Thoracic aorta (tissue), 2 donors: ENCODE measurements around the gene KMT2A. TPM values are rescaled to one million over a fixed set of nuclear protein-coding genes. Genes with fewer than 3 reads are reported as not detected.

Experiments
- ATAC-seq: fragments of 150-250 bp; one replicate; pipeline ENCODE4 v1.8.0; 2017; ENCODE audit warnings: low read depth; ENCODE audit not compliant: insufficient number of reproducible peaks, low FRiP score
- DNase-seq: peaks from one replicate; pipeline ENCODE4 v3.0.0-alpha.2; 2020; ENCODE audit warnings: low spot score
- H3K27ac ChIP-seq, 2 donors: fragments of 200-600 bp; sonication (generic); 1 replicate in 1 of 2; 2 replicates in 1 of 2; pipeline ENCODE4 v1.5.1; 2016; ENCODE audit warnings: mild to moderate bottlenecking in 2 of 2, moderate library complexity in 2 of 2
- H3K27me3 ChIP-seq: fragments of 200-600 bp; sonication (generic); replicated peaks from 2 replicates; pipeline ENCODE4 v1.6.0; 2016; ENCODE audit warnings: mild to moderate bottlenecking; ENCODE audit not compliant: insufficient read depth
- H3K36me3 ChIP-seq: fragments of 200-600 bp; sonication (generic); one replicate; pipeline ENCODE4 v1.5.1; 2016
- H3K4me1 ChIP-seq, 2 donors: fragments of 200-600 bp; sonication (generic); 1 replicate in 1 of 2; 2 replicates in 1 of 2; pipeline versions ENCODE4 v1.5.1 to v1.6.0; 2016; ENCODE audit warnings: low read depth in 2 of 2, mild to moderate bottlenecking in 1 of 2; ENCODE audit not compliant: control insufficient read depth in 1 of 2
- H3K4me3 ChIP-seq: fragments of 200-600 bp; sonication (generic); 2 replicates; pipeline ENCODE4 v1.5.1; 2016; ENCODE audit warnings: mild to moderate bottlenecking
- H3K9me3 ChIP-seq: fragments of 200-600 bp; sonication (generic); 2 replicates; pipeline ENCODE4 v1.5.1; 2016
- total RNA-seq, 2 donors: library from RNA; depleted of rRNA; stranded (reverse); fragments of >200 nt; gene quantifications; one replicate each; pipeline versions ENCODE4 v1.1.0 to v1.2.3, GENCODE V29; 2016
- TF ChIP-seq, protein P1 (sequence below): fragments of 200-600 bp; sonication (generic); IDR thresholded peaks from one replicate; pipeline ENCODE4 v1.5.1; 2019; ENCODE audit warnings: antibody characterized with exemption

Gene KMT2A
- total RNA-seq, 2 donors from 2014 or later: 88.1 to 105 TPM

DNA sequence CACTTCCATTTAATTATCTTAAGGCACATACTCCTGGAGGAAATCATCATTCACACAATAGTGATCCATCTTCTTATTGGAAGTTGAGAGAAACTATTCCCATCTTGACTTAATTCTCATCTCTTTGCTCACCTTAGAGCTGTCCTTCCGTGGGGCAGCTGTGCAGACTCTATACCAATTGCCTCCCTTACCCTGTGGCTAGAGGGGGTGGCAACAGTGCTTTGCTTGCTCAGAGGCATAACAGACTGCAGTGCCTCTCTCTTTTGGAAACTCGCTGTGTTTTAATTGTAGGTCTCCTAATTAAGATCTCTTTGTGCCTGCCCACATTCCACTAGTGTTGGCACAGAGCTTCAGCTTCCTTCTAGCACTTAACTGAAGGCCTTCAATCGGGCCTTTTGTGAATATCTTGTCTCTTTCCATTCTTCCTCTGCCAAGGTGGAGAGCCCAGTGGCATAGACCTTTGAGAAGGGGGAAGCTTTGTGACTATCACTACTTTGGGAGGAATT is 5.5 kb downstream of the KMT2A start:
- Histone ChIP-seq H3K36me3 (no peaks in the 10 kb centered on the region), H3K4me3 (peak overlapping the region; percentile 5), H3K9me3 (no peaks in the 10 kb centered on the region), H3K4me1 (peaks cover 31 to 58% of the 10 kb centered on the region in 2 donors), H3K27ac (no peak overlapping the region), H3K27me3 (no peaks in the 10 kb centered on the region)
- TF ChIP-seq, protein P1, sequence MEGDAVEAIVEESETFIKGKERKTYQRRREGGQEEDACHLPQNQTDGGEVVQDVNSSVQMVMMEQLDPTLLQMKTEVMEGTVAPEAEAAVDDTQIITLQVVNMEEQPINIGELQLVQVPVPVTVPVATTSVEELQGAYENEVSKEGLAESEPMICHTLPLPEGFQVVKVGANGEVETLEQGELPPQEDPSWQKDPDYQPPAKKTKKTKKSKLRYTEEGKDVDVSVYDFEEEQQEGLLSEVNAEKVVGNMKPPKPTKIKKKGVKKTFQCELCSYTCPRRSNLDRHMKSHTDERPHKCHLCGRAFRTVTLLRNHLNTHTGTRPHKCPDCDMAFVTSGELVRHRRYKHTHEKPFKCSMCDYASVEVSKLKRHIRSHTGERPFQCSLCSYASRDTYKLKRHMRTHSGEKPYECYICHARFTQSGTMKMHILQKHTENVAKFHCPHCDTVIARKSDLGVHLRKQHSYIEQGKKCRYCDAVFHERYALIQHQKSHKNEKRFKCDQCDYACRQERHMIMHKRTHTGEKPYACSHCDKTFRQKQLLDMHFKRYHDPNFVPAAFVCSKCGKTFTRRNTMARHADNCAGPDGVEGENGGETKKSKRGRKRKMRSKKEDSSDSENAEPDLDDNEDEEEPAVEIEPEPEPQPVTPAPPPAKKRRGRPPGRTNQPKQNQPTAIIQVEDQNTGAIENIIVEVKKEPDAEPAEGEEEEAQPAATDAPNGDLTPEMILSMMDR: no peak
- DNase-seq: no peak
- no peak for ATAC-seq

DNA sequence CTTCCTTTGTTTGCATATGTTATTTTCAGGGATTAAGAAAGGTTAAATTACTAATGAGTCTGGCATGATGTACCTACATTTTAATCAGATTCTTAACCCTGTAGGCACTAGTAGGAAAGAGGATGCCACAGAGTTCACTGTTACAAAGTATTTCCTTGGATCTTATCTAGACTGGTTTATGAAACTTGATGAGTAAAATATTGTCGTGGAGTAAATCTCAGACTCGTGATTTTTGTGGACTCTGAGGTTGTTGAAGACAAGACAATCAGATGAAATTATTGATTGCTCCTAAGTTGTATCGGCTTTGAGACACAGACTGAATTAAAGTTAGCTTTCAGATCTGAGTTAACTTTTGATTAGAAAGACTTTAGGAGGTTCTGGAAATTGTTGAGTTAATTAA is 6.0 kb downstream of the KMT2A start:
- TF ChIP-seq, protein P1: no peak
- H3K27ac ChIP-seq: no peak overlapping the region
- no peak for DNase-seq

DNA sequence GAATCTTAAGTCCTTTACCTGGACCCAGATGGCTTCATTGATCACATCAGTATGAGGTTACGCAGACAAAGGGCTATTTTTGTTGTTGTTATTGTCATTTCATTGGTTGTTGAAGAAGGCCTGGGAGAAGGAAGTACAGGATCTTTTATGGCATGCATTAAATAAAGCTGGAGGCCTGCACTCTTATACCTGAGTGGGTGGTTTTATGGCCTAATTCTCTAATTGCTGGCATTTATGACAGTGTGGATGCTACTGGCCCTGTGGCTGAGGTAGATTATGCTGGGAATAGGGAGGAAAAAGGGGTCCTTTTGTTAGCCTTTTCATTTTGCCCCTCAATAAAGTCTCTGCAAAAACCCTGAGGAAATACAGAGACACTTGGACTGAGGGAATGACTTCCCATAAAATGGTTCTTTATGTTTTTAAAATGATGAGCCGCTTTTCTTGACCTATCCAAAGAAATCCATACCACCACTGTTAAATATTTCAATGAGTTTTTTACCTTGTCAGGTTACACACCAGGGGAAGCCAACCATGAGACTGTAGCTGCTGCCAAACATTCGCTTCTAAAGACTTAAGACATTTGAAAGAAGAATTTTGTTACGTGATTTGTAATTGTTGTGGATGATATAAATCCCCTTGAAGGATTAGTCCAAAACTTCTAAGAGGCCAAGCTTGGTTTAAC is 6.8 kb downstream of the KMT2A start:
- no peak for ATAC-seq
- H3K4me1 ChIP-seq: peaks cover 31 to 64% of the 10 kb centered on the region in 2 donors

More for the DNA sequence above, 6.0 kb downstream of the KMT2A start:
- ATAC-seq: no peak
- Histone ChIP-seq H3K4me1 (peaks cover 31 to 58% of the 10 kb centered on the region in 2 donors), H3K36me3 (no peaks in the 10 kb centered on the region), H3K27me3 (no peaks in the 10 kb centered on the region), H3K9me3 (no peaks in the 10 kb centered on the region), H3K4me3 (no peak overlapping the region)

DNA sequence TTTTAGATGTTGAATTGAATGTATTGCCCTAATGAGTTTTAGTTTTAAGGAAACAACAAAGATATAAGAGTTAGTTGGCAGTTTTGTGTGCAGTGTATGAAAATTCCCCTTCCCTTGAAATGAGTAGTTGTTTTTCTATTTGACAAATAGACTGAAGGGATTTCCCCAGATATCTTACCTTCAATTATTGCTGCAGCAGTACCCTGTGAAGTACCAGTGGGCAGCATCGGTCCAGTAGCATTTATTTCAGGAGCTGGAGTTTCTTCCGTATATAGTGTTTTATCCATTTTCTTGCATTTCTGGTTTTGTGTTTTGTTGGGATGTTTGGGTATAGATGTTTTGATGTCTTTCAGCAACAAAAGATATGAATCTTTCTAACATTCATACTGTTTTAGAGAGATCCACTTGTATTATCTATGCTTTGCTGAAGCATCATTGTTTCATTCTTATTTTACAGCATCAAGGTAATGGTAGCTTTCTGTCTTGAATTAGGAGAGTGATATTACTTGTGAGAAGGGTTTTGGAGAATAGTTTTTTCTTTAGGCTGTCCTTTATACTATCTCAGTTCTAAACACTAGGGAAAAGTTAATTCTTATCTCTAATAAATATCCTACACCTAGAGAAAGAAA is 7.4 kb downstream of the KMT2A start:
- no peak for ATAC-seq
- TF ChIP-seq, protein P1: no peak
- Histone ChIP-seq H3K4me1 (peaks cover 35 to 70% of the 10 kb centered on the region in 2 donors), H3K27ac (no peak overlapping the region), H3K9me3 (no peaks in the 10 kb centered on the region), H3K27me3 (no peaks in the 10 kb centered on the region), H3K36me3 (no peaks in the 10 kb centered on the region), H3K4me3 (no peak overlapping the region)
- DNase-seq: no peak

More for the DNA sequence above, 6.8 kb downstream of the KMT2A start:
- Histone ChIP-seq H3K9me3 (no peaks in the 10 kb centered on the region), H3K36me3 (no peaks in the 10 kb centered on the region), H3K4me3 (no peak overlapping the region), H3K27me3 (no peaks in the 10 kb centered on the region), H3K27ac (no peak overlapping the region)
- no peak for DNase-seq
- TF ChIP-seq, protein P1: no peak

DNA sequence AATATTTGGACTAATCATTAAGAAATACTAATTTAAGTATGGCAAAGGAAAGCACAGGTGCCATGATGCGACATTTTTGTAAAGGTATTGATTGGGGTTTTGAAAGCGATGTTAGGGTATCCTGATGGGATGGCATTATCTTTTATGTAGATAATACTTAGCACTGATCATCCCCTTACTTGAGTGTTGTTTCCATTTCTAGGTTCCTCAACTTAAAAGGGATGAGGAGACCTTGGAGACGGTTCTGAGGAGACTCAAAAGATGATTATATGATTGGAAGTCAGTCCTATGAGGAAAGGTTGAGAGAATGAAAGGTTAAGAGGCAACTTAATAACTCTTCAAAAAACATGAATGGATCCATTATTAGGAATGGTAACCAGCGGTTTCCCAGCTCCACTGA is 11.1 kb downstream of the KMT2A start:
- H3K36me3 ChIP-seq: no peaks in the 10 kb centered on the region
- peaks cover 6 to 42% of the 10 kb centered on the region in 2 donors for H3K4me1 ChIP-seq
- H3K27me3 ChIP-seq: no peaks in the 10 kb centered on the region
- H3K4me3 ChIP-seq: no peak overlapping the region
- ATAC-seq (no peak), DNase-seq (no peak)
- TF ChIP-seq, protein P1: no peak
- no peaks in the 10 kb centered on the region for H3K9me3 ChIP-seq
- no peak overlapping the region for H3K27ac ChIP-seq
